GM19397 (cell line): ENCODE results near the gene ACOX3.
"Not testable (repeated sequence)": the region's sequence is repeated elsewhere in the genome, so short reads cannot be mapped to it uniquely, and the experiment has no call there.

Source experiments
- ATAC-seq: cut with Tn5 transposase; IDR thresholded peaks from one replicate; pipeline ENCODE4 v1.9.1; 2021; ENCODE audit warnings: mild to moderate bottlenecking, moderate library complexity; ENCODE audit not compliant: unreplicated experiment

ACOX3 gene

GRCh38 chr4:8391071-8391470 lies 49.5 kb downstream of the ACOX3 start:
- ATAC-seq: no peak

- ATAC-seq: no peak
These were observed 49.9 kb downstream of the ACOX3 start for GRCh38 chr4:8390577-8390976.

GRCh38 chr4:8388528-8388870 lies 52.0 kb downstream of the ACOX3 start:
- no peak for ATAC-seq

- no peak for ATAC-seq
These were observed 52.7 kb downstream of the ACOX3 start for GRCh38 chr4:8387615-8388527.

- ATAC-seq: no peak
These were observed 53.3 kb downstream of the ACOX3 start for GRCh38 chr4:8387194-8387593.

- no peak for ATAC-seq
These were observed 53.8 kb downstream of the ACOX3 start for GRCh38 chr4:8386731-8387130.

- ATAC-seq: not testable (repeated sequence)
These were observed 54.4 kb downstream of the ACOX3 start for GRCh38 chr4:8386131-8386530.

- ATAC-seq: no peak
These were observed 54.9 kb downstream of the ACOX3 start for GRCh38 chr4:8385611-8386010.

- ATAC-seq: no peak
These were observed 55.4 kb downstream of the ACOX3 start for GRCh38 chr4:8385106-8385505.

- ATAC-seq: no peak
These were observed 56.0 kb downstream of the ACOX3 start for GRCh38 chr4:8384397-8385060.

GRCh38 chr4:8383451-8384160 lies 56.9 kb downstream of the ACOX3 start:
- ATAC-seq: no peak

- no peak for ATAC-seq
These were observed 57.5 kb downstream of the ACOX3 start for GRCh38 chr4:8383016-8383415.

- no peak for ATAC-seq
These were observed 58.5 kb downstream of the ACOX3 start for GRCh38 chr4:8381814-8382581.

- no peak for ATAC-seq
These were observed 59.8 kb downstream of the ACOX3 start for GRCh38 chr4:8380511-8381415.

- no peak for ATAC-seq
These were observed 60.8 kb downstream of the ACOX3 start for GRCh38 chr4:8379771-8380170.

GRCh38 chr4:8379281-8379680 lies 61.2 kb downstream of the ACOX3 start:
- no peak for ATAC-seq

- no peak for ATAC-seq
These were observed 61.7 kb downstream of the ACOX3 start for GRCh38 chr4:8378776-8379175.

GRCh38 chr4:8378101-8378724 lies 62.3 kb downstream of the ACOX3 start:
- ATAC-seq: no peak
